H1 (cell line): ENCODE data around the gene EEPD1.
A peak's percentile ranks its signal among the peaks of the same experiment; 100 is the strongest.

Experiments
- CEBPB ChIP-seq: IDR thresholded peaks from 2 replicates; pipeline ENCODE4 v1.6.1; 2012; ENCODE audit warnings: low read depth, low read length
- CHD2 ChIP-seq: IDR thresholded peaks from 2 replicates; pipeline ENCODE4 v1.6.1; 2012; ENCODE audit warnings: low read length, improper control_type of control experiment
- EP300 ChIP-seq, 2 experiments: IDR thresholded peaks; 1 replicate in 1 of 2; 2 replicates in 1 of 2; pipeline ENCODE4 v1.6.1; 2011 to 2012; ENCODE audit warnings: low read depth in 2 of 2, low read length in 2 of 2, mild to moderate bottlenecking in 2 of 2, borderline replicate concordance in 1 of 2, inconsistent platforms in 1 of 2, moderate library complexity in 1 of 2
- EZH2 ChIP-seq: fragments of 200-600 bp; sonication (generic); IDR thresholded peaks from 2 replicates; pipeline ENCODE4 v1.7.1; 2012; ENCODE audit warnings: low read depth, mild to moderate bottlenecking, moderate library complexity, low read length, inconsistent platforms; ENCODE audit not compliant: severe bottlenecking
- GABPA ChIP-seq: IDR thresholded peaks from 2 replicates; pipeline ENCODE4 v1.6.1; 2011; ENCODE audit warnings: mild to moderate bottlenecking, low read length, moderate library complexity, borderline replicate concordance; ENCODE audit not compliant: insufficient read depth
- MAFK ChIP-seq: IDR thresholded peaks from 2 replicates; pipeline ENCODE4 v1.6.1; 2012; ENCODE audit warnings: low read depth, mild to moderate bottlenecking, improper control_type of control experiment, low read length
- POLR2A ChIP-seq, 2 experiments: IDR thresholded peaks; 1 replicate in 1 of 2; 2 replicates in 1 of 2; pipeline ENCODE4 v1.6.1; 2011; ENCODE audit warnings: low read depth in 2 of 2, low read length in 2 of 2, mild to moderate bottlenecking in 2 of 2; ENCODE audit errors: control extremely low read depth in 1 of 2
- TAF1 ChIP-seq: IDR thresholded peaks from 2 replicates; pipeline ENCODE4 v1.6.1; 2011; ENCODE audit warnings: mild to moderate bottlenecking, low read depth, low read length
- TF ChIP-seq, protein P1 (sequence below), 3 experiments: IDR thresholded peaks; 1 replicate in 2 of 3; 2 replicates in 1 of 3; pipeline versions ENCODE4 v1.5.1 to v1.6.1; 2011; ENCODE audit warnings: low read length in 3 of 3, mild to moderate bottlenecking in 3 of 3, inconsistent platforms in 2 of 3, low read depth in 1 of 3, moderate library complexity in 1 of 3; ENCODE audit not compliant: insufficient read depth in 1 of 3; ENCODE audit errors: control extremely low read depth in 1 of 3
- TF ChIP-seq, protein P2 (sequence below): IDR thresholded peaks from 2 replicates; pipeline ENCODE4 v1.6.1; 2011; ENCODE audit warnings: low read depth, mild to moderate bottlenecking, low read length; ENCODE audit not compliant: insufficient read depth

DNA sequence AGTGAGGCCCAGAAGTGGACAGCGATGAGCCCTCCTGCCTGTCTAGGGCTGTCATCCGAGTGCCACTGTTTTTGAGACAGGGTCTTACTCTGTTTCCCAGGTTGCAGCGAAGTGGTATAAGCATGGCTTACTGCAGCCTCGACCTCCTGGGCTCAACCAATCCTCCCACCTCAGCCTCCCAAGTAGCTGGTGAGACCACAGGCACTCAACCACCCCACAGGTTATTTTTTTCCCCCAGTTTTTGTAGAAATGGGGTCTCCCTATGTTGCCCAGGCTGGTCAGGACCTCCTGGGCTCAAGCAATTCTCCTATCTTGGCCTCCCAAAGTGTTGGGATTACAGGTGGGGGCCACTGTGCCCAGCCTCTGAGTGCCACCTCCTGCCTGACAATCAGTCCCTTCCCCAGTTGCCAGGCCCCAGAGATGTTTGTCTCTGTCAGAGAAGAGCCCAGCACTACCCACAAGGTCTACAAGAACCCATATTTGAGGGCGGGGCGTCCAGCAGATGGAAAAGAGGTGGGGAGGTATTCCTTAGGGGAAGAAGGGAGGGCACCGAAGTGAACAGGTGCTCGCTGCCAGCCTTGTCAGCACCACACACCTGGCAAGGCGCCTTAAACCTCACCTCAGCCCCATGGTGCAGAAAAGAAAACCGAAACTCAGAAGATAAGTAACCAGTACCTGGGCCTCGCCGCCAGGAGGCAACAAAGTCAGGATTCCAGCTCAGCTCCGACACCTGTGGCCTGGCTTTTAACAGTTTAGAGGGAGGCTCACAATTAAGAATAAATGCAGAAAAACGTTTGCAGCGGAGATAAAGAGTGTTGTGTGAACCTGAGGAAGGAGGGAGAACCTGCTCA is 159.2 kb downstream of the EEPD1 start:
- TF ChIP-seq TAF1 (no peak), CEBPB (no peak), EP300 (IDR thresholded peaks at IDR 0.05; ENCODE audit: borderline replicate concordance in 1 of 2, low read depth in 2 of 2, low read length in 2 of 2) (no peak), CHD2 (no peak), EZH2 (no peak), POLR2A (IDR thresholded peaks at IDR 0.05; ENCODE audit: control extremely low read depth in 1 of 2, low read depth in 2 of 2, low read length in 2 of 2) (no peak), MAFK (no peak), GABPA (no peak)
- TF ChIP-seq, protein P1, sequence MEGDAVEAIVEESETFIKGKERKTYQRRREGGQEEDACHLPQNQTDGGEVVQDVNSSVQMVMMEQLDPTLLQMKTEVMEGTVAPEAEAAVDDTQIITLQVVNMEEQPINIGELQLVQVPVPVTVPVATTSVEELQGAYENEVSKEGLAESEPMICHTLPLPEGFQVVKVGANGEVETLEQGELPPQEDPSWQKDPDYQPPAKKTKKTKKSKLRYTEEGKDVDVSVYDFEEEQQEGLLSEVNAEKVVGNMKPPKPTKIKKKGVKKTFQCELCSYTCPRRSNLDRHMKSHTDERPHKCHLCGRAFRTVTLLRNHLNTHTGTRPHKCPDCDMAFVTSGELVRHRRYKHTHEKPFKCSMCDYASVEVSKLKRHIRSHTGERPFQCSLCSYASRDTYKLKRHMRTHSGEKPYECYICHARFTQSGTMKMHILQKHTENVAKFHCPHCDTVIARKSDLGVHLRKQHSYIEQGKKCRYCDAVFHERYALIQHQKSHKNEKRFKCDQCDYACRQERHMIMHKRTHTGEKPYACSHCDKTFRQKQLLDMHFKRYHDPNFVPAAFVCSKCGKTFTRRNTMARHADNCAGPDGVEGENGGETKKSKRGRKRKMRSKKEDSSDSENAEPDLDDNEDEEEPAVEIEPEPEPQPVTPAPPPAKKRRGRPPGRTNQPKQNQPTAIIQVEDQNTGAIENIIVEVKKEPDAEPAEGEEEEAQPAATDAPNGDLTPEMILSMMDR (IDR thresholded peaks at IDR 0.05; ENCODE audit: control extremely low read depth in 1 of 3, insufficient read depth in 1 of 3, low read depth in 1 of 3, low read length in 3 of 3), result peak; percentile 61 to 71 (median 69)
- TF ChIP-seq, protein P2, sequence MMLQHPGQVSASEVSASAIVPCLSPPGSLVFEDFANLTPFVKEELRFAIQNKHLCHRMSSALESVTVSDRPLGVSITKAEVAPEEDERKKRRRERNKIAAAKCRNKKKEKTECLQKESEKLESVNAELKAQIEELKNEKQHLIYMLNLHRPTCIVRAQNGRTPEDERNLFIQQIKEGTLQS, result no peak
